ENCODE measurements around the gene MFGE8. TPM values are rescaled to one million over a fixed set of nuclear protein-coding genes. Genes with fewer than 3 reads are reported as not detected.

Gene MFGE8
- total RNA-seq, 1 donor from 2014 or later = 168 TPM

DNA sequence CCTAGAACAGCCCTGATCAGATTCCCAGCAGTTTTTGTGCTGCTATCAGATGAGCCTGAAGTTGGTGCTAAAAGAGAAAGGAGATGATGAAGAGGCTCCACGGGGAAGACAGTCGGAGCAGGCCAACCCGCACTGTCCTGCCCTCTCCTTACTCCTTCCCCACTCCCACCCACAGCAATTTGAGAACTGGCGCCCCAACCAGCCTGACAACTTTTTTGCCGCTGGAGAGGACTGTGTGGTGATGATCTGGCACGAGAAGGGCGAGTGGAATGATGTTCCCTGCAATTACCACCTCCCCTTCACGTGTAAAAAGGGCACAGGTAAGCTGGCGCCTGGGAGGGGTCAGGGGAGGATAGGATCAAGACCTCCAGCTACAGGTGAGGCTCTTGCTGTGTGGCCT is 40.5 kb downstream of the MFGE8 start:
- DNase-seq (no peak), ATAC-seq (no peak)
- Histone ChIP-seq H3K27me3 (peaks cover 4% of the 10 kb centered on the region), H3K4me3 (no peak overlapping the region), H3K27ac (no peak overlapping the region), H3K36me3 (no peaks in the 10 kb centered on the region), H3K9me3 (no peaks in the 10 kb centered on the region), H3K4me1 (no peaks in the 10 kb centered on the region)
- TF ChIP-seq, protein P1, sequence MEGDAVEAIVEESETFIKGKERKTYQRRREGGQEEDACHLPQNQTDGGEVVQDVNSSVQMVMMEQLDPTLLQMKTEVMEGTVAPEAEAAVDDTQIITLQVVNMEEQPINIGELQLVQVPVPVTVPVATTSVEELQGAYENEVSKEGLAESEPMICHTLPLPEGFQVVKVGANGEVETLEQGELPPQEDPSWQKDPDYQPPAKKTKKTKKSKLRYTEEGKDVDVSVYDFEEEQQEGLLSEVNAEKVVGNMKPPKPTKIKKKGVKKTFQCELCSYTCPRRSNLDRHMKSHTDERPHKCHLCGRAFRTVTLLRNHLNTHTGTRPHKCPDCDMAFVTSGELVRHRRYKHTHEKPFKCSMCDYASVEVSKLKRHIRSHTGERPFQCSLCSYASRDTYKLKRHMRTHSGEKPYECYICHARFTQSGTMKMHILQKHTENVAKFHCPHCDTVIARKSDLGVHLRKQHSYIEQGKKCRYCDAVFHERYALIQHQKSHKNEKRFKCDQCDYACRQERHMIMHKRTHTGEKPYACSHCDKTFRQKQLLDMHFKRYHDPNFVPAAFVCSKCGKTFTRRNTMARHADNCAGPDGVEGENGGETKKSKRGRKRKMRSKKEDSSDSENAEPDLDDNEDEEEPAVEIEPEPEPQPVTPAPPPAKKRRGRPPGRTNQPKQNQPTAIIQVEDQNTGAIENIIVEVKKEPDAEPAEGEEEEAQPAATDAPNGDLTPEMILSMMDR (IDR thresholded peaks at IDR 0.05) = no peak
- intact Hi-C loops (cut with DNase I) = no loop called here

- H3K36me3 ChIP-seq = no peaks in the 10 kb centered on the region
- H3K9me3 ChIP-seq = no peaks in the 10 kb centered on the region
- ATAC-seq = no peak
- TF ChIP-seq, protein P1 (IDR thresholded peaks at IDR 0.05) = no peak
- DNase-seq = no peak
- H3K27ac ChIP-seq = no peak overlapping the region
- H3K4me1 ChIP-seq = no peaks in the 10 kb centered on the region
- intact Hi-C loops (cut with DNase I) = no loop called here
- H3K27me3 ChIP-seq = peaks cover 4% of the 10 kb centered on the region
- H3K4me3 ChIP-seq = no peak overlapping the region
These were observed 41.1 kb downstream of the MFGE8 start for GRCh38 chr15:88872106-88872505.

DNA sequence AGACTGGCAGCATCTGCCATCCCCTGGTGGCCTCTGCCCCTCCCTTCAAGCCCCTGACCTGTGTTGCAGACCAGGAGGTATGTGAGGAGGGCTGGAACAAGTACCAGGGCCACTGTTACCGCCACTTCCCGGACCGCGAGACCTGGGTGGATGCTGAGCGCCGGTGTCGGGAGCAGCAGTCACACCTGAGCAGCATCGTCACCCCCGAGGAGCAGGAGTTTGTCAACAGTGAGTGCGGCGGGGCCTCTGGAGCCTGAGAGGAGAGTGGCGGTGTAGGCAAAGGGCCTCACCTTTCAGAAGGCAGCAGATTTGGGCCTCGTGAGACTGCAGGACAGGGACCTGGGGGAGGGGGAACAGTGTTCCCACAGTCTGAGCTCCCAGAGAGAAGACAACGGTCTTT is 41.9 kb downstream of the MFGE8 start:
- intact Hi-C loops (cut with DNase I) = no loop called here
- H3K4me1 ChIP-seq = no peaks in the 10 kb centered on the region
- H3K27me3 ChIP-seq = peaks cover 4% of the 10 kb centered on the region
- ATAC-seq (no peak), DNase-seq (no peak)
- no peak overlapping the region for H3K27ac ChIP-seq
- no peak overlapping the region for H3K4me3 ChIP-seq
- H3K9me3 ChIP-seq = no peaks in the 10 kb centered on the region
- TF ChIP-seq, protein P1 (IDR thresholded peaks at IDR 0.05) = no peak
- no peaks in the 10 kb centered on the region for H3K36me3 ChIP-seq

- ATAC-seq = no peak
- TF ChIP-seq, protein P1 (IDR thresholded peaks at IDR 0.05) = no peak
- intact Hi-C loops (cut with DNase I) = no loop called here
These were observed 46.8 kb downstream of the MFGE8 start for GRCh38 chr15:88866295-88866881.

GRCh38 chr15:88865498-88866099 is 47.6 kb downstream of the MFGE8 start:
- intact Hi-C loops (cut with DNase I) = no loop called here

More at GRCh38 chr15:88866295-88866881, 46.8 kb downstream of the MFGE8 start:
- Histone ChIP-seq H3K4me3 (no peak overlapping the region), H3K4me1 (no peaks in the 10 kb centered on the region), H3K9me3 (no peaks in the 10 kb centered on the region), H3K27me3 (no peaks in the 10 kb centered on the region), H3K27ac (no peak overlapping the region), H3K36me3 (no peaks in the 10 kb centered on the region)
- no peak for DNase-seq

More at GRCh38 chr15:88865498-88866099, 47.6 kb downstream of the MFGE8 start:
- no peaks in the 10 kb centered on the region for H3K9me3 ChIP-seq
- H3K27me3 ChIP-seq = no peaks in the 10 kb centered on the region
- TF ChIP-seq, protein P1 (IDR thresholded peaks at IDR 0.05) = no peak
- no peak overlapping the region for H3K4me3 ChIP-seq
- H3K36me3 ChIP-seq = no peaks in the 10 kb centered on the region
- ATAC-seq (no peak), DNase-seq (no peak)
- no peaks in the 10 kb centered on the region for H3K4me1 ChIP-seq
- H3K27ac ChIP-seq = no peak overlapping the region

All from upper lobe of right lung (tissue), 1 donor.